Measurements from ENCODE around the gene DNLZ.

Gene DNLZ

GRCh38 chr9:136367296-136368145 lies 4.0 kb upstream of the DNLZ start:
- Histone ChIP-seq H3K4me3 (ENCODE audit: low read depth, low read length) (no peak overlapping the region), H3K9ac (no peak overlapping the region), H3K4me1 (peaks cover 10% of the 10 kb centered on the region), H3K27me3 (ENCODE audit: control insufficient read depth, insufficient read depth, low read length) (no peaks in the 10 kb centered on the region), H3K27ac (no peak overlapping the region), H3K4me2 (ENCODE audit: low read length) (no peak overlapping the region), H3K36me3 (ENCODE audit: control insufficient read depth, insufficient read depth, low read length) (no peaks in the 10 kb centered on the region), H3K79me2 (no peaks in the 10 kb centered on the region), H2AFZ (no peak overlapping the region), H3K9me3 (ENCODE audit: control insufficient read depth, low read length) (no peaks in the 10 kb centered on the region)
- TF ChIP-seq, protein P1, sequence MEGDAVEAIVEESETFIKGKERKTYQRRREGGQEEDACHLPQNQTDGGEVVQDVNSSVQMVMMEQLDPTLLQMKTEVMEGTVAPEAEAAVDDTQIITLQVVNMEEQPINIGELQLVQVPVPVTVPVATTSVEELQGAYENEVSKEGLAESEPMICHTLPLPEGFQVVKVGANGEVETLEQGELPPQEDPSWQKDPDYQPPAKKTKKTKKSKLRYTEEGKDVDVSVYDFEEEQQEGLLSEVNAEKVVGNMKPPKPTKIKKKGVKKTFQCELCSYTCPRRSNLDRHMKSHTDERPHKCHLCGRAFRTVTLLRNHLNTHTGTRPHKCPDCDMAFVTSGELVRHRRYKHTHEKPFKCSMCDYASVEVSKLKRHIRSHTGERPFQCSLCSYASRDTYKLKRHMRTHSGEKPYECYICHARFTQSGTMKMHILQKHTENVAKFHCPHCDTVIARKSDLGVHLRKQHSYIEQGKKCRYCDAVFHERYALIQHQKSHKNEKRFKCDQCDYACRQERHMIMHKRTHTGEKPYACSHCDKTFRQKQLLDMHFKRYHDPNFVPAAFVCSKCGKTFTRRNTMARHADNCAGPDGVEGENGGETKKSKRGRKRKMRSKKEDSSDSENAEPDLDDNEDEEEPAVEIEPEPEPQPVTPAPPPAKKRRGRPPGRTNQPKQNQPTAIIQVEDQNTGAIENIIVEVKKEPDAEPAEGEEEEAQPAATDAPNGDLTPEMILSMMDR (IDR thresholded peaks at IDR 0.05), result no peak

GRCh38 chr9:136366826-136367225 lies 3.3 kb upstream of the DNLZ start:
- peaks cover 8% of the 10 kb centered on the region for H3K4me1 ChIP-seq
- no peak overlapping the region for H3K27ac ChIP-seq
- H3K4me3 ChIP-seq (ENCODE audit: low read depth, low read length), result no peak overlapping the region
- H2AFZ ChIP-seq, result no peak overlapping the region
- TF ChIP-seq, protein P1 (IDR thresholded peaks at IDR 0.05), result no peak
- H3K9ac ChIP-seq, result no peak overlapping the region
- no peaks in the 10 kb centered on the region for H3K36me3 ChIP-seq (ENCODE audit: control insufficient read depth, insufficient read depth, low read length)
- no peaks in the 10 kb centered on the region for H3K9me3 ChIP-seq (ENCODE audit: control insufficient read depth, low read length)
- H3K27me3 ChIP-seq (ENCODE audit: control insufficient read depth, insufficient read depth, low read length), result no peaks in the 10 kb centered on the region
- no peaks in the 10 kb centered on the region for H3K79me2 ChIP-seq
- H3K4me2 ChIP-seq (ENCODE audit: low read length), result no peak overlapping the region

DNA sequence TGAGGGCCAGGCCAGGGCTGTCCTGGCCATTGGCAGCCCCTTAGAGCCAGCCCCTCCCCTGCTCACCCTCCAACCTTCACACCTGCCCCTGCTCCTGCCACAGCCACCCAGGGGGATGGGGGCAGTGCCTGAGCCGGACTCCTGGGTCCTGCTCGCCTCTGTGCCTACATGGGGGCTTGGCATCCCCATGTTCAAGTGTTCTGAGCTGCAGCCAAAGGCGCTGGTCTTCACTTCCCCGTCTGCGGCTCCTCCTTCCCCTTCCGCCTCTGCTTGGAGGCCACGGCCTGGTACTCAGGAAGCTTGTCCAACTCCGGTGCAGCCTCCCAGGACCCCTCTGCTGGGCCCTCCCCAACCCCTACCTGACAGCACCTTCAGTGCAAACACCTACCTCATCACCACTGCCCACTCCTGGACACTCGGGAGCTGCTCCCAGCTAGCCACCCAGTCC lies 2.3 kb upstream of the DNLZ start:
- TF ChIP-seq, protein P1 (IDR thresholded peaks at IDR 0.05), result no peak
- Histone ChIP-seq H3K79me2 (no peaks in the 10 kb centered on the region), H3K27me3 (ENCODE audit: control insufficient read depth, insufficient read depth, low read length) (no peaks in the 10 kb centered on the region), H2AFZ (no peak overlapping the region), H3K4me2 (ENCODE audit: low read length) (no peak overlapping the region), H3K4me3 (ENCODE audit: low read depth, low read length) (no peak overlapping the region), H3K36me3 (ENCODE audit: control insufficient read depth, insufficient read depth, low read length) (no peaks in the 10 kb centered on the region), H3K9ac (no peak overlapping the region), H3K9me3 (ENCODE audit: control insufficient read depth, low read length) (no peaks in the 10 kb centered on the region), H3K27ac (no peak overlapping the region), H3K4me1 (peaks cover 6% of the 10 kb centered on the region)

DNA sequence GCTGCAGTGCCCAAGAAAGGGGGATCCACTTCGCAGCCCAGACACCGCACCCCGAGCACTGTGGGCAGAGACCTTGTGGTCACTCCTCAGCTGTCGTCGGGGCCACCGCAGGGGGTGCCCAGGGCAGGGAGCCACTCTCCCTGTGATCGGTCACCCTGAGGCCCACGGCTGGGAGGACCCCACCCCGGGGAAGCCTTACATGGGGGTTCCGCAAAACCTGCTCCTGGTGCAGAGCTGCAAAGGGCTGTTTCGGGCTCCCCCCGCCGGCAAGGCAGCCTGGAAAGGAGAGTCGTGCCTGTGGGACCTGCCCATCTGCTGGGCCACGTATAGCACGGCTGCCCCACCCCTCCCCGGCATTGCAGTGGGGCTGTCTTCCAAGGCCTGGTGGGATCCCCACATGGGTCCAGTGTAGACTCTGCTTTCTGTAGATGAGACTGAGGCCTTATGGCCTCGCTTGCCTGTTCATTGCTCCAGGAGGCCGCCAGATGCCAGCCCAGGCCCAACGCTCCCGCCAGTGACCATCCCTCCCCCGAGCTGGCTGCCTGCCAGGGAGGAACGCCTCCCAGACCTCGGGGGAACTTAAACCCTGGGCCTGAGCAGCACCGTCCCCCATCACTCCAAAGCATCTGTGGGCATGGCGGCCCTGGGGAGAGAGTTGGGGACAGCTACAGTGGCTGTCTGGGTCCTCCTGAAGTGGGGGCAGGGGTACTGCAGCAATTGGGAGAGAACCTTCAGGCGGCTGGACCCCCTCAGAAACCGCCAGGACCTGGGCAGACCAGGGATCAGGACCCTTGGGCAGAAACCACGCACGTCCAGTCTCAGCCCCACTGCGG lies 1.6 kb upstream of the DNLZ start:
- Histone ChIP-seq H3K27ac (no peak overlapping the region), H3K9ac (no peak overlapping the region), H3K9me3 (ENCODE audit: control insufficient read depth, low read length) (no peaks in the 10 kb centered on the region), H3K27me3 (ENCODE audit: control insufficient read depth, insufficient read depth, low read length) (no peaks in the 10 kb centered on the region), H2AFZ (no peak overlapping the region), H3K4me1 (peaks cover 3% of the 10 kb centered on the region), H3K79me2 (no peaks in the 10 kb centered on the region), H3K36me3 (ENCODE audit: control insufficient read depth, insufficient read depth, low read length) (no peaks in the 10 kb centered on the region), H3K4me2 (ENCODE audit: low read length) (no peak overlapping the region), H3K4me3 (ENCODE audit: low read depth, low read length) (no peak overlapping the region)
- TF ChIP-seq, protein P1 (IDR thresholded peaks at IDR 0.05), result no peak
